ENCODE results near the gene NUP188.

NUP188 gene, protein sequence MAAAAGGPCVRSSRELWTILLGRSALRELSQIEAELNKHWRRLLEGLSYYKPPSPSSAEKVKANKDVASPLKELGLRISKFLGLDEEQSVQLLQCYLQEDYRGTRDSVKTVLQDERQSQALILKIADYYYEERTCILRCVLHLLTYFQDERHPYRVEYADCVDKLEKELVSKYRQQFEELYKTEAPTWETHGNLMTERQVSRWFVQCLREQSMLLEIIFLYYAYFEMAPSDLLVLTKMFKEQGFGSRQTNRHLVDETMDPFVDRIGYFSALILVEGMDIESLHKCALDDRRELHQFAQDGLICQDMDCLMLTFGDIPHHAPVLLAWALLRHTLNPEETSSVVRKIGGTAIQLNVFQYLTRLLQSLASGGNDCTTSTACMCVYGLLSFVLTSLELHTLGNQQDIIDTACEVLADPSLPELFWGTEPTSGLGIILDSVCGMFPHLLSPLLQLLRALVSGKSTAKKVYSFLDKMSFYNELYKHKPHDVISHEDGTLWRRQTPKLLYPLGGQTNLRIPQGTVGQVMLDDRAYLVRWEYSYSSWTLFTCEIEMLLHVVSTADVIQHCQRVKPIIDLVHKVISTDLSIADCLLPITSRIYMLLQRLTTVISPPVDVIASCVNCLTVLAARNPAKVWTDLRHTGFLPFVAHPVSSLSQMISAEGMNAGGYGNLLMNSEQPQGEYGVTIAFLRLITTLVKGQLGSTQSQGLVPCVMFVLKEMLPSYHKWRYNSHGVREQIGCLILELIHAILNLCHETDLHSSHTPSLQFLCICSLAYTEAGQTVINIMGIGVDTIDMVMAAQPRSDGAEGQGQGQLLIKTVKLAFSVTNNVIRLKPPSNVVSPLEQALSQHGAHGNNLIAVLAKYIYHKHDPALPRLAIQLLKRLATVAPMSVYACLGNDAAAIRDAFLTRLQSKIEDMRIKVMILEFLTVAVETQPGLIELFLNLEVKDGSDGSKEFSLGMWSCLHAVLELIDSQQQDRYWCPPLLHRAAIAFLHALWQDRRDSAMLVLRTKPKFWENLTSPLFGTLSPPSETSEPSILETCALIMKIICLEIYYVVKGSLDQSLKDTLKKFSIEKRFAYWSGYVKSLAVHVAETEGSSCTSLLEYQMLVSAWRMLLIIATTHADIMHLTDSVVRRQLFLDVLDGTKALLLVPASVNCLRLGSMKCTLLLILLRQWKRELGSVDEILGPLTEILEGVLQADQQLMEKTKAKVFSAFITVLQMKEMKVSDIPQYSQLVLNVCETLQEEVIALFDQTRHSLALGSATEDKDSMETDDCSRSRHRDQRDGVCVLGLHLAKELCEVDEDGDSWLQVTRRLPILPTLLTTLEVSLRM (N-terminal part only)

GRCh38 chr9:128947527-128948301, at the start of gene NUP188, which contains the start of gene DOLK:
Gene NUP188, plus strand, starts transcription at chr9:128947699. Its CDS starts 21 bp downstream, at chr9:128947720.
Gene DOLK, minus strand, starts transcription at chr9:128947603. Its CDS starts 300 bp downstream, at chr9:128947303.
- in situ Hi-C loops (cut with HindIII; ENCODE audit: low sequenced_read_pairs) = no loop called here

- in situ Hi-C loops (cut with HindIII; ENCODE audit: low sequenced_read_pairs) = no loop called here
These were observed 49.1 kb upstream of the NUP188 start for GRCh38 chr9:128898382-128898781.

DNA sequence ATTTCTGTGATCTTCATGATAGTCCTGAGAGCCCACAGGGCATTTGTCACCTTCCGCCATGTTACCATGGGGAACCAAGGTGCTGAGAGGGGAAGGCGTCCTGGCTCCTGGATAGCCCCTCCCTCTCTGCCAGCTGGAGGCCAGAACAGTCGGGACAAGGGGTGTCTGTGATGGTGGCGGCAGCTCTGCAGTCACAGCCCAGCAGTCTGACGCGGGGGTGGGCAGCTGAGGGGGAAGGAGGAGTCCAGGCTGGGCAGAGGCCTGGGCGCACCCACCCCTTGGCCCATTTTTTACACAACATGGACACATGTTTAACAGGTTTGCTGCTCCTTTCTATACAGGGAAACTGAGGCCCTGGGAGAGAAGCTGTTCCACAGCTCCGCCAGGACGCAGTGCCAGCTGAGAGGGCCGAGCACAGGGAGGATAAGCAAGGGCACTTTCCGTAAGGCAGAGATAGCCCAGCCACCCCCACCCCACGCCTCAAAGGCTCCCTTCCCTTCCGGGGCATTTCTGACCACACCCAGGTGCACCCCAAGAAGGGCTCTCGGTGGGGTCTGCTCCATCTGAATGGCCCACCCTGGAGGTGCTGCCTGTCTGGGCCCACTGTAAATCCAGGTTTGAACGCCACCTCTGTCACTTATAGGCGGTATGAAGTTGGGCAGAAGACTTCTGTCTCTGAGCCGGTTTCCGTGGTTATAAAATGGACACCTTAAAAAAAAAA, 48.5 kb upstream of the NUP188 start:
- in situ Hi-C loops (cut with HindIII; ENCODE audit: low sequenced_read_pairs) = no loop called here

- in situ Hi-C loops (cut with HindIII; ENCODE audit: low sequenced_read_pairs) = no loop called here
These were observed 47.8 kb upstream of the NUP188 start for GRCh38 chr9:128899566-128900322.

- in situ Hi-C loops (cut with HindIII; ENCODE audit: low sequenced_read_pairs) = no loop called here
These were observed 46.1 kb upstream of the NUP188 start for GRCh38 chr9:128901379-128901778.

DNA sequence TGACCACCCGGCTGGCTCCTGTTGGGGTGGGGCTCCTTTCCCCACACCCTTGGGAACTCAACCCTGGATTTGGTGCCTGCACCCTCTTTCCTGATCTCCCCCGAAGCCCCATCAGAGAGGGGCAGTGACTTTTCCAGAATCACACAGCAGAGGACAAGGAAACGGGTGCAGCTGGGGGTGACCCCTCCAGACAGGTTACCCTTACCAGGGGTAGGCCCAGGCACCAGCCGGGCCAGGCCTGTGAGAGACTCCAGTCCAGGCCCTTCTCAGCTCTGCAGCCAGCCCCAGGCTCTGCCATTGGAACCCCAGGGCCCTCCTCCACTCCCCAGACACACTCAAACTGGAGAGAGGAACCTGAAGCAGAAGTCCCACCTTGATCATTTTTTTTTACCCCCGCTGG, 45.7 kb upstream of the NUP188 start:
- in situ Hi-C loops (cut with HindIII; ENCODE audit: low sequenced_read_pairs) = no loop called here

GRCh38 chr9:128902351-128903078, 45.0 kb upstream of the NUP188 start:
- in situ Hi-C loops (cut with HindIII; ENCODE audit: low sequenced_read_pairs) = no loop called here

DNA sequence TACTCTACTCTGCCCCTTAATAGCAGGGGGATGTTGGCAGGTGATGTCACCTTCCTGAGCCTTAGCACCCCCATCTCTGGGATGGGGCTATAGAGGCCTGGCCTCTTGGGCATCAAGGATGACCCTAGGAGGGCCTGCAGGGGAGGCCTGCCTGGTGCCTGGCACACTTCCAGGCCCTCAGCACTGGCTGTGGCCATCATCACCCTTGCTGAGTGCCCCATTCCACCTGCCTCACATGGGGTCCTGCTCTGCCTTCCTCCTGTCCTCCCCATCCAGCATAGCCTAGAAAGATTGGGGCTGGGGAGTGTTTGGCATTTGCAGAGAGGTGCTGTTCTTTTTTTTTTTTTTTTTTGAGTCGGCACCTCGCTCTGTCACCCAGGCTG, 44.4 kb upstream of the NUP188 start:
- in situ Hi-C loops (cut with HindIII; ENCODE audit: low sequenced_read_pairs) = no loop called here

GRCh38 chr9:128903871-128904620, 43.5 kb upstream of the NUP188 start:
- in situ Hi-C loops (cut with HindIII; ENCODE audit: low sequenced_read_pairs) = no loop called here

DNA sequence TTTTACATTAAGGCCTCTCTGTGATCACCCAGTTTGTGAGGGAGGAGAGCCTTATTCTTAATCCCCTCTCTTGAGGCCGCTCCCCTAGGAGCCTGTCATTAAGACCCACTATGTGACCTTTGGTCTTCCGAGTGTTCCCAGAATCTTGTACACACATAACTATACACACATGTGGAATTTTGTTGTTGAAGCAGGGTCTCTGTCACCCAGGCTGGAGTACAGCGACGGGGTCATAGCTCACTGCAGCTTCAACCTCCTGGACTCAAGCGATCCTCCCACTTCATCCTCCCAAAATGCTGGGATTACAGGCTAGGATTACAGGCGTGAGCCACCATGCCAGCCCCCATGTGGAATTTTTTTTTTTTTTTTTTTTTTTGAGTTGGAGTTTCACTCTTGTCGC, 41.5 kb upstream of the NUP188 start:
- in situ Hi-C loops (cut with HindIII; ENCODE audit: low sequenced_read_pairs) = no loop called here

- in situ Hi-C loops (cut with HindIII; ENCODE audit: low sequenced_read_pairs) = no loop called here
These were observed 40.8 kb upstream of the NUP188 start for GRCh38 chr9:128906741-128907140.

GRCh38 chr9:128908372-128908771, 39.1 kb upstream of the NUP188 start:
- in situ Hi-C loops (cut with HindIII; ENCODE audit: low sequenced_read_pairs) = no loop called here

DNA sequence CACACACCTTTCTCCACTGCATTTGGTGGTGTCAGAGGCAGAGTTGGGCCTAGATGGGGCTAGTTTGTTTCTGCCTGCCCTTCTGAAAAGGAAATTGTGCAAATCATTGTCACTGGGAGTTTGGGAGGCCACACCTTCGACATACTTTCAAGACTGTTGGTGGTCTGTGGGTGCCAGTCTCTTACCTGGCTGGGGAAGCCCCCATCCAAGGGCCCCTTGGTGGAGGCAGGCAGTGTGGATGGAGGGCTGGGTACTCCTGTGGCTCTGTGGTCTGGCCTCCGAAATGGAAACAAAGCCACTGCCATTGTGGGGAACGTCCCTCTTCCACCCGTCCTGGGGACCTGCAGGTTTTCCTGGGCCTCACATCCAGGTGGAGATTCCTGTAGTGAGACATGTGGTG, 37.6 kb upstream of the NUP188 start:
- in situ Hi-C loops (cut with HindIII; ENCODE audit: low sequenced_read_pairs) = no loop called here

GRCh38 chr9:128910906-128911305, 36.6 kb upstream of the NUP188 start:
- in situ Hi-C loops (cut with HindIII; ENCODE audit: low sequenced_read_pairs) = no loop called here

DNA sequence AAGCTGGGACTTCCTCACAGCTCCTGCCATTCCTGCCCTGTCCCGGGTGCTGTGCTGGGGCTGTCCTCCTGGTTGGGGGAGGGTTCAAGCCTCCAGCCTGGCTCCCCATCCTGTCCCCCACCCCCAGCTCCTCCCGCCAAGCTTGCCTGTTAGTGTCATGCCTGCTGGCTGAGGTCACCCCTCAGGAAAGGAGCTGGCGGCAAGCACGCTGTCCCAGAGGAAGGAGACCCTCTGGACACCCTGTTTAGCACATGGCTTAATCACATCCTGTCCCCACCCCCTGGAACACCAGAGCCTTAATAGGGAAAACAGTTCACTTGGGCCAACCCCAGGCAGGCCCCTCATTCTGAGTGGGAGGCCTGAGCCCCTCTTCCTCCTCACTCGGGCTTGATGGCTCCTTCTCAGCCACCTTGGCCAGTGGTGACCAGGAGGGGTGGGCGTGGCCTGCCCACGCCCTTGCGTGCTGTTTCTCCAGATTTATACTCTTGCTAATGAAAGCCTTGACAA, 35.9 kb upstream of the NUP188 start:
- in situ Hi-C loops (cut with HindIII; ENCODE audit: low sequenced_read_pairs) = no loop called here

- in situ Hi-C loops (cut with HindIII; ENCODE audit: low sequenced_read_pairs) = no loop called here
These were observed 35.1 kb upstream of the NUP188 start for GRCh38 chr9:128912270-128912853.

All from DLD1 (cell line).